Stomach (tissue), 9 donors: ENCODE measurements around the gene SRGAP2B. TPM values are rescaled to one million over a fixed set of nuclear protein-coding genes. Genes with fewer than 3 reads are reported as not detected.
"Not testable (repeated sequence)": the region's sequence is repeated elsewhere in the genome, so short reads cannot be mapped to it uniquely, and the experiment has no call there.

Source experiments
- DNase-seq, 2 donors: peaks; one replicate each; pipeline versions ENCODE4 v3.0.0 to v3.0.0-alpha.2; 2013 to 2019
- H3K27ac ChIP-seq, 5 donors: fragments of 200-600 bp in 4 of 5; sonication (generic) in 4 of 5; one replicate each; pipeline ENCODE4 v1.5.1; 2013 to 2019; ENCODE audit warnings: mild to moderate bottlenecking in 1 of 5, moderate library complexity in 1 of 5
- H3K27me3 ChIP-seq, 3 donors: fragments of 200-600 bp; sonication (generic); one replicate each; pipeline ENCODE4 v1.5.1; 2017 to 2019; ENCODE audit warnings: mixed run types in 1 of 3
- H3K36me3 ChIP-seq, 4 donors: fragments of 200-600 bp; sonication (generic); 1 replicate in 3 of 4; 2 replicates in 1 of 4; pipeline ENCODE4 v1.5.1; 2016 to 2019
- H3K4me1 ChIP-seq, 4 donors: fragments of 200-600 bp; sonication (generic); one replicate each; pipeline ENCODE4 v1.5.1; 2016 to 2019
- H3K4me3 ChIP-seq, 4 donors: fragments of 200-600 bp; sonication (generic) in 3 of 4; one replicate each; pipeline ENCODE4 v1.5.1; 2016 to 2019; ENCODE audit warnings: mild to moderate bottlenecking in 1 of 4
- H3K9me3 ChIP-seq, 4 donors: fragments of 200-600 bp; sonication (generic); one replicate each; pipeline ENCODE4 v1.5.1; 2016 to 2019
- WGBS, 5 donors: extraction: QIAGEN DNeasy Blood & Tissue Kit in 3 of 5; methylation state at CpG; one replicate each; pipeline versions ENCODE4 v1.1.5 to v1.1.7; 2013 to 2018; 5-methylcytosine and 5-hydroxymethylcytosine counted together
- intact Hi-C: fragments of 100-400 bp; cut with DNase I; formaldehyde crosslinking; loops from one replicate; pipeline ENCODE4 v1.15.1; 2023; ENCODE audit warnings: low total_unique reads
- polyA plus RNA-seq, 3 donors: library from polyadenylated mRNA; stranded (reverse); fragments of 200-250 nt; gene quantifications; one replicate each; pipeline ENCODE4 v1.2.3, GENCODE V29; 2013
- total RNA-seq, 5 donors: library from RNA; depleted of rRNA; stranded (reverse); fragments of >200 nt; gene quantifications; one replicate each; pipeline versions ENCODE4 v1.1.0 to v1.2.3, GENCODE V29; 2014 to 2016
- donor health status: healthy with polysubstance abuse.
- donor health status: Bipolar disorder and iron deficiency.
- donor health status: healthy.

The SRGAP2B gene
- total and polyA plus RNA-seq, 8 donors: 1.6 to 18.7 (median 11.0) TPM

DNA sequence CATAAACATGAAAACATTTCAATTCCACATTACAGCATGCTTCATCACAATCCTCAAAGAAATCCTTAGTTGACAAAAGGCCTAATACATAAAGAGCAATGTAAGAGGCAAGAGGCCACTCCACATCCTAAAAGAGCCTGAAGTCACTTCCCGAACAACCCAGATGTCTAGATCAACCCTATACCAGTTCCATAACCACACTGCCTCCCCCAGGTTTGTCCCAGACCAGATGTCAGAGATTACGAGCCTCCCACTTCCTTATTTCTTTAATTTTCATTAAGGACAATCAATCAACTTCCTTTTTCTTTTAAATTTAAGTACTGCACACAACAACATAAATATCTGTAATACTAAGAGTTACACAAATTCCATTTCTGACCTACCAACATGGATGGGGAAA lies 15.4 kb downstream of the SRGAP2B start:
- H3K27me3 ChIP-seq, H3K9me3 ChIP-seq, H3K4me3 ChIP-seq, H3K36me3 ChIP-seq, H3K4me1 ChIP-seq, intact Hi-C loops, H3K27ac ChIP-seq, DNase-seq: not testable (repeated sequence)
- WGBS, 5 donors: 76 to 86% (median 79%) methylated on average over 2 of the region's 2 CpGs

DNA sequence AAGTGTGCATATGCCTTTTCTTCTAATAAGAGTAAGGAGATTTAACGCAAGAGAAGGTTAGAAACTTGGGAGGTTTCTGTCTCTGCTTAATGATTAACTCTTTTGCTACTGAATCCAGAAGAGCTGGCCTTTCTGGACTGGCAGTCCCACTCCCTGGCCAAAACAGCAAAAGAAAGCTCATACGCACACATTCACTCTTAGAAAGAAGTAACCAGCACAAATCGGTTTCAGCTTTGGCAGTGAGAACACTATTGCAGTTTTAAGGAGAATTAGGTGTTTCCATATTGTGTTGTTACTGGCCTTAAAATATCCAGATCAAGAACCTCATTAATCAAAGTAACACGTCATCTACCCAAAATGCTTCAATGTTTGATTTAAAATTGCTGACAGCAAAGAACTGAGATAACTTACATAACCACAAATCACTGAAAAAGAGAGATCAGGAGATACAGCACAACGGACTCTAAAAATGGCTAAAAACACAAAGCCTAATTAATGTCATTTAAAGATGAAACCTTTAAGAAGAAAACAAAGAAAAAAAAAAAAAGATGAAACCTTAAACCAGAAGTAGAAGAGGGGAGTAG lies 16.2 kb downstream of the SRGAP2B start:
- intact Hi-C loops, H3K9me3 ChIP-seq, DNase-seq, H3K27me3 ChIP-seq, H3K27ac ChIP-seq, H3K36me3 ChIP-seq, H3K4me1 ChIP-seq, H3K4me3 ChIP-seq: not testable (repeated sequence)
- WGBS, 5 donors: no CpG with 5 or more reads among the region's 5 CpGs

DNA sequence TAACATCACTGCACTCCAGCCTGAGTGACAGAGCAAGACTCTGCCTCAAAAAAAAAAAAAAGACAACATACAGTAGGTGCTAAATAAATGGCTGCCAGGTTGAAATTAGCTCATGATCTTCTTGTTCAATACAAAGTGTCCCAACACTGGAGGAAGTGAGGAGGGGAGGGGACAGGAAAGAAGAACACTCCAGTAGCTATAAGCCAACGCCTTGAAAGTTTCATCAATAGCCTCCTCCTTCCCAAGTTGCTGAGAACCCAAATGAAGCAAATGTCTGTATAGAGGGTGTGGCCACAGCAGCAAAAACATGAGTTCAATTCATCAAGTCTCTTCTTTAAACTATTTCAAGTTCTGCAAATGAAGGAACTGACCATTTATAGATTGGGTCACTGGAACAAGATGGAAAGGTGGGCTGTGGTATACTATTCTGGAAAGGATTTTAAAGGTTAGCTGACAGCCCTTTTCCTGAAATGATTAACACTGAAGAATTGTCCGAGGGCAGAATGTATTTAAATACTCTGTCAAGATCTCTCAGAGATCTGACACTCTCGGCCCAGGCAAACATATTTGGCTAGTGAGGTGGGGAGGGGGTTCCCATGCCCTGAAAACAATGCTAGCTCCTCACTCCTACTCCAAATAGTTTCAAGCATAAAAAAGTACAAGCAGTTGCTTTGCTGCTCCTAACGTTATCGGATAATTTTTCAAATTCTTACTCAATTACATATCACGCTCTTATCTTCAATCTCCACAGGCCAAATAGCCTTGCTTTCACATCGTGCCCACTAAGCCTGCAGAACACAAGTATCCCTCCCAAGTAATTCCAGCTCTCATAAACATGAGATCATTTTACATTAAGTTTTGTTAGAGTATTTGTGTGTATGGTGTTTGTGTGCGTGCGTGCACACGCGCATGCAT lies 17.0 kb downstream of the SRGAP2B start:
- H3K27me3 ChIP-seq, intact Hi-C loops, H3K36me3 ChIP-seq, H3K4me3 ChIP-seq, DNase-seq, H3K9me3 ChIP-seq, H3K27ac ChIP-seq, H3K4me1 ChIP-seq: not testable (repeated sequence)
- no CpG with 5 or more reads among the region's 11 CpGs for WGBS, 5 donors

DNA sequence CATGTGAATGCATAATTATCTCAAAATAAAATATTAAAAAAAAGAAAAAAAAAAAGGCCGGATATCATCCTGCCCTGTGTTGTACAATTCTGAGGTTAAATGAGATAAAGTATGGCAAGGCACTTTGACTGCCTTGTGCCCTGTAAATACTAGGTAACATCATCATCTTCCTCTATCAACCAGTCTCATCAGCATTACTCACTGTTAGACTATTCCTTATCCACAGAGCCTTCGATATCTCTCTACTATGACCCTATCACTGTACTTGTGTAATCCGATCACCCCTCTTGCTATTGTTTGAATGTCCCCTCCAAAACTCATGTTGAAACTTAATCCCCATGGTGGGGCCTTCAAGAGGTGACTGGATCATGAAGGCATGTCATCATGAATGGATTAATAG lies 18.3 kb downstream of the SRGAP2B start:
- intact Hi-C loops, H3K4me1 ChIP-seq: not testable (repeated sequence)
- no CpG with 5 or more reads among the region's 3 CpGs for WGBS, 5 donors

DNA sequence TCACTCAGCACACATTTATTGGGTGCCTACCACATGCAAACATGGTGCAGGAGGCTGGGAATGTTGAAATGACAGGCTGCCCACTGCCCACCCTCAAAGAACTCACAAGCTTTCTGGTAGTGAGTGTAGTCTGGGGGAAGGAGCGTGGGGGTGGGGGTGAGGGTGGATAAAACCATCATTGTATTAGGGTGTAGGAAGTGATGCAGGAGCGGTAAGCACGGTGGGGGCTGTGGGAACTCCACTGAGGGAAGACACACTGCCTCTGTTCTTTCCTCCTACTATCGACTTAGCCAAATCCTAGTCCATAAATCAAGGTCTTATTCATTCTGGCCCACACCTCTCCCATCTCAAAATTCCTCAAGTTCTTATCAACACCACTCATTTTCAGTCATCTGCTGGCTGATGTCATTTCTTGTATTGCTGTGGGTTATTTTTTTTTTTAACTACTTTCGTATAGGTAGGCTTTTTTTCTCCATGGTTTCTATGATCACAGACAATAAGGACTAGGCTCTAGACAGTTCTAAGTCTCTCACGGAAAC lies 21.0 kb downstream of the SRGAP2B start:
- H3K4me3 ChIP-seq, H3K36me3 ChIP-seq, H3K4me1 ChIP-seq, H3K9me3 ChIP-seq, intact Hi-C loops, DNase-seq, H3K27ac ChIP-seq, H3K27me3 ChIP-seq: not testable (repeated sequence)
- 81 to 98% (median 84%) methylated on average over 2 to 3 of the region's 6 CpGs for WGBS, 5 donors

More for the DNA sequence above, 18.3 kb downstream of the SRGAP2B start:
- H3K36me3 ChIP-seq, H3K27me3 ChIP-seq, H3K9me3 ChIP-seq, H3K4me3 ChIP-seq, H3K27ac ChIP-seq, DNase-seq: not testable (repeated sequence)

DNA sequence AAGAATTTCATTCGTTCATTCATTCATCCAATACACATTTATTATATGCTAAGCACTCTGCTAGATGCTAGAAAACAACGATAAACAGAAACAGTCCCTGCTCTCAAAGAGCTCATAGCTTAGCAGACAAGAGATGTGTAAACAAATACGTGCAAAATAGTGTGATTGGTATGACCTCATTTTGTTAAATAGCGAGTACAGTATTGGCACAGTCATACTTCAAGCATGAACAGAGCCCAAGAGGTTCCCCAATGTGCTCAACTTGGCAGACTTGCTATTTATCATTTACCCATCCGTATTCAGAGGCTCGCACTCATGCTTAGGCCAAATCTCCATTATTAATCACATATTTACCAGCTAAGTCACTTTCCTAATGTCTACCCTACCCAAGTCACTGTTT lies 23.6 kb downstream of the SRGAP2B start:
- WGBS, 5 donors: 50 to 100% (median 100%) methylated on average over 1 of the region's 6 CpGs; no CpG with 5 or more reads in 2 of the 5 donors
- intact Hi-C loops, DNase-seq: not testable (repeated sequence)

DNA sequence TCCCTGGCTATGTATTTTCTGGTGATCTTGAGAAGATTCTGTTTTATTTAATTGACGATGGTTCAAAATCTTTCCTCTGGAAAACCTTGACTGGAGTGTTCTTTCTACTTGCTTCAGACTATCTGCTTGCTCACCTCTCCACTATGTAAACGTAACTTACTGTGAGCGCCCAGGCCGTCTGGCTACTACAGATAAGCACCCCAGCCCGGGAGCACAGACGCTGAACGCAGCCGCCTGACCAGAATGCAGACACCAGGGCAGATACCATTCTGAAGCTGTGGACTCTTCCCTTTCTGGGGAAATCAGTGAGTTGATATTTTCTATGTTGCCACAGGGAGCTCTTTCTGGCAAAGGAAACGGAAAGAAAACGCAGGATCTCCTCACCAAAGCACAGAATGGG lies 28.6 kb downstream of the SRGAP2B start:
- H3K4me3 ChIP-seq, intact Hi-C loops, H3K27me3 ChIP-seq, H3K9me3 ChIP-seq, H3K27ac ChIP-seq, DNase-seq, H3K4me1 ChIP-seq, H3K36me3 ChIP-seq: not testable (repeated sequence)
- WGBS, 5 donors: no CpG with 5 or more reads among the region's 10 CpGs

More for the DNA sequence above, 23.6 kb downstream of the SRGAP2B start:
- not testable (repeated sequence) for H3K27ac ChIP-seq, H3K4me1 ChIP-seq, H3K27me3 ChIP-seq, H3K36me3 ChIP-seq, H3K9me3 ChIP-seq, H3K4me3 ChIP-seq

DNA sequence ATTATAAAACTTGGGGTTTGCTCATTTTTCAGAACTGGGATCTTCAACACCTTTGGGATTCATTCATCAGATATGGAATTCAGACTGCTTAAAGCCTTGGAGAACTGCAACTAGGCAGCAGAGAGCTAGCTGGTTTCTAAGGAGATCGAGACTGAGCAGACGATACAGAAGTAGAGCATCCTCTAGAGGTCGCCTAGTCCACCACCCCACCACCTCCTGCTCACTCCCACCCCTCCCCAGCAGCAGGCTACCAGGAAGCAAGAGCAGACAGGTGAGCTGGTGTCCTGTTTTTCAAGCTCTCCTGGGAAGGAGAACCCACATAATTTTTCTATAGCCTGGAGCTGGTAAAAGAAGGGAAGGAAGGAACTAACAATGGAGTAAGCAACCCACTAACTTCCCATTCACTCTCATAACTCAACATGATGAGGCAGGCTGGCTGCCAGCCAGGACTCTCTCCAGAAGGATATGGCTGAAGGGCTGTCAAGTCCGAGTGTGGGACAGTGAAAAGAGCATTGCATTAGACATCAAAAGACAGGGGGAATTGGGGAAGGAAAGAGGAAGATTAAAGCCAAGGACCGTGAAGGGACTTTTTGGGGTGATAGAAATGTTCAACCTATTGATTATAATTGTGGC lies 29.8 kb downstream of the SRGAP2B start:
- intact Hi-C loops, H3K36me3 ChIP-seq, H3K4me3 ChIP-seq, H3K9me3 ChIP-seq, H3K4me1 ChIP-seq, H3K27me3 ChIP-seq, H3K27ac ChIP-seq, DNase-seq: not testable (repeated sequence)
- WGBS, 5 donors: 30 to 57% (median 43%) methylated on average over 1 to 2 of the region's 5 CpGs; no CpG with 5 or more reads in 1 of the 5 donors

DNA sequence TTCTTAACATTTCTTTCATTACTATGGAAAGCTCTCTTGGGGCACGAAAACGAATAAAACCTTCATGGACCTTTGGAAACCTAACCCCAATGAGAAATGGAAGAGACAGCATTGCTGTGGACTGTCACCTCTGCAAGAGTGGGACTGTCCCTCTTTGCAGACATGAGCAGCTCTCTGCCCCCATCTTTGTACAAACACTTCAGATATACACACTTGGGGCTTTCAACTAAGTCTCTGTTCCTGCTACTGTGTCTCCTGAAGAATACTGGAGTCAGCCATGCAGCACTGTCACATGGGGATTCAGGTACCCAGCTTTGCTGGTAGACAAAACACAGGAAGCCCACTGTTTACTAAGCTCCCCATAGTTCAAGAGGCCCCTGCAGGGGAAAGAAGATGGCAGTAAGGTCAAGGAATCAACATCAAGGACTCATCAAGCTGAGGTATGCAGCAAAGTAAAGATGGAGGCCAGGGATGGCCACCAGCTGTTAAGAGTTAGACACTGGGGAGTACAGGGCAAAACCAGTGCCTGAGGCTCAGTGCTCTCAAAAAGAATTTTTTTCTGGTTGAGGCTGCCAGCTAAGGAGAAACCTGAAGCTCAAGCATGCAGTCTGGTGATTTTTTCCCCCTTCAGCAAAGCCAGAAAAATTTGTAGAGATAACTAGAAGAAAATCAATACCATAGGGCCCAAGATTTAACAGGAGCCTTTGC lies 31.0 kb downstream of the SRGAP2B start:
- H3K27ac ChIP-seq, H3K36me3 ChIP-seq, H3K27me3 ChIP-seq, H3K4me1 ChIP-seq, H3K4me3 ChIP-seq, DNase-seq, H3K9me3 ChIP-seq, intact Hi-C loops: not testable (repeated sequence)
- WGBS, 5 donors: no CpG with 5 or more reads among the region's 2 CpGs

DNA sequence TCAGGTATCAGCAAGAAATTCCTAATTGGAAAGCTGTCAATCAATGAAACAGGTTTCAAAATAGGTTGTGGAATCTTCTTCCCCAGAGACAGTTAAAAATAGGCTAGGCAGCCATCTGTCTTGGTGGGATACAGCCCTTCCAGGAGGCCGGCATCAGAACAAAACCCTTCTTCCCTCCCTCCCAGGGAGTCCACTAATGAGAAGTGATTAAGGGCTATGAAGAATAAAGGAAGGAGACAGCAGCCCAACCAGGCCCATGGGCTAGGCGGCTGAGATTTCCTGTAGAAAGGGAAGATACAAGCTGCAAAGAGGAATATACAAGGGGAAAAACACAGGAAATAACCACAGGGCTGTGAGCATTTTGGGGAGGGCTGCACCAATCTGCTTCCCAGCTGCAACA lies 31.8 kb downstream of the SRGAP2B start:
- H3K9me3 ChIP-seq, DNase-seq, H3K4me3 ChIP-seq, H3K4me1 ChIP-seq, H3K36me3 ChIP-seq, H3K27me3 ChIP-seq, H3K27ac ChIP-seq, intact Hi-C loops: not testable (repeated sequence)
- 57 to 100% (median 73%) methylated on average over 1 of the region's 2 CpGs; no CpG with 5 or more reads in 1 of the 5 donors for WGBS, 5 donors

DNA sequence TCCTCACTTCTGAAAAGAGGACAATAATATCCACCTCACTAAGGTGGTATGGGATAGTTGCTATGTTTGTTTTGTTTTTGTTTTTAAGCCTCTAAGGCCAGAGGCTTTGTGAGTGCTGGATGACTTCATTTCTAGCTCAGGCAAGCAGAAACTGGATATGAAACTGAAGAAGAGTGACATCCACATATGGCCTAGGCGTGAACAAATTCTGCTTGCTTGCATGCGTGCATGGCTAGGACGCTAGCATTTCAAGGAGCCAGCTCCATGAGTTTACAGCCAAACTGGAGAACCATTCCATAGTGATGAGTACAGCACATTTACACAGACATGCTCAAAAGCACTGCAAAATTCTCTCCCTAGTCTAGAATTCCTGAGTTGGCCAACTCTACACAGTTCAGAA lies 36.9 kb downstream of the SRGAP2B start:
- H3K9me3 ChIP-seq, H3K36me3 ChIP-seq, intact Hi-C loops: not testable (repeated sequence)

More for the DNA sequence above, 36.9 kb downstream of the SRGAP2B start:
- DNase-seq, H3K4me3 ChIP-seq, H3K27ac ChIP-seq, H3K4me1 ChIP-seq, H3K27me3 ChIP-seq: not testable (repeated sequence)
- WGBS, 5 donors: no CpG with 5 or more reads among the region's 3 CpGs
